GM06990 (cell line): ENCODE measurements around the gene MFSD12.
"Not testable (repeated sequence)": the region's sequence is repeated elsewhere in the genome, so short reads cannot be mapped to it uniquely, and the experiment has no call there.

Experiments used
- DNase-seq: peaks from one replicate; pipeline ENCODE4 v3.0.0-alpha.2; 2011; ENCODE audit not compliant: insufficient read length; ENCODE audit errors: extremely low read depth
- H3K27me3 ChIP-seq: replicated peaks from 2 replicates; pipeline ENCODE4 v1.6.0; 2011; ENCODE audit warnings: low read length; ENCODE audit not compliant: control insufficient read depth, insufficient read depth
- H3K36me3 ChIP-seq: 2 replicates; pipeline ENCODE4 v1.5.1; 2011; ENCODE audit warnings: low read length; ENCODE audit not compliant: control insufficient read depth, insufficient read depth
- H3K4me3 ChIP-seq: replicated peaks from 2 replicates; pipeline ENCODE4 v1.5.1; 2011; ENCODE audit warnings: low read depth, mild to moderate bottlenecking, control low read depth, low read length
- CTCF ChIP-seq: IDR thresholded peaks from 2 replicates; pipeline ENCODE4 v1.5.1; 2011; ENCODE audit warnings: low read length, control low read depth, mild to moderate bottlenecking, inconsistent platforms; ENCODE audit not compliant: insufficient read depth, poor library complexity, severe bottlenecking

MFSD12 gene

DNA sequence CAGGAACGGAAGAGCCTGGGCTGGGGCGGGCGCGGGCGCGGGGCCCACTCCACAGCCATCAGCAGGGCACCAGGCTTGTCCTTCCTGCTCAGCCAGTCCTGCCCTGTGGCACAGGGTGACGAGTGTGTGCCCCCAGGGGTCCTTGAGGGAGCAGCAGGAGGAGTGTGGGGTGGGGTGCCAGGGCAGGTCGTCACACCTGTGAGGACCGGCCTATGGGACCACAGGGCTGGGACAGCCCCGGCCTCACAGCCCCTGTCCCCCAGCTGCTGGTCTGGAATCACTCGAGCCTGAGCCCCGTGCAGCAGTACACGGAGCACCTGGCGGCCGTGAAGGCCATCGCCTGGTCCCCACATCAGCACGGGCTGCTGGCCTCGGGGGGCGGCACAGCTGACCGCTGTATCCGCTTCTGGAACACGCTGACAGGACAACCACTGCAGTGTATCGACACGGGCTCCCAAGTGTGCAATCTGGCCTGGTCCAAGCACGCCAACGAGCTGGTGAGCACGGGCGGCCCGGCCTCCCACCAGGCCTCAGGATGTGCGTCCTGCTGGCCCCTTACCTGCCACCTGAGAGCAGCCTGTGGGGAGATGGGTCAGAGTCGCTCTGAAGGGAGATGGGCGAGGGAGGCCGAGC lies 25.1 kb downstream of the MFSD12 start:
- peaks cover 38% of the 10 kb centered on the region for H3K36me3 ChIP-seq
- TF ChIP-seq CTCF = no peak
- no peaks in the 10 kb centered on the region for H3K27me3 ChIP-seq
- H3K4me3 ChIP-seq = no peak overlapping the region
- no peak for DNase-seq

DNA sequence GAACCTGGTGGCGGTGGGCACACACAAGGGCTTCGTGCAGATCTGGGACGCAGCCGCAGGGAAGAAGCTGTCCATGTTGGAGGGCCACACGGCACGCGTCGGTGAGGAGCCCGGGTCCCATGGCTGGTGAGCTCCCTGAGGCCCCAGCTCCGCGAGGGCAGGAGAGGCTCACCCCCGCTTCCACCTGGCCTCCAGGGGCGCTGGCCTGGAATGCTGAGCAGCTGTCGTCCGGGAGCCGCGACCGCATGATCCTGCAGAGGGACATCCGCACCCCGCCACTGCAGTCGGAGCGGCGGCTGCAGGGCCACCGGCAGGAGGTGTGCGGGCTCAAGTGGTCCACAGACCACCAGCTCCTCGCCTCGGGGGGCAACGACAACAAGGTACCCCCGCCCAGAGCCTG lies 25.7 kb downstream of the MFSD12 start:
- peaks cover 43% of the 10 kb centered on the region for H3K36me3 ChIP-seq
- H3K27me3 ChIP-seq = no peaks in the 10 kb centered on the region
- no peak for TF ChIP-seq CTCF
- DNase-seq = no peak
- no peak overlapping the region for H3K4me3 ChIP-seq

GRCh38 chr19:3530389-3530788 lies 27.0 kb downstream of the MFSD12 start:
- no peak for TF ChIP-seq CTCF
- DNase-seq = no peak
- Histone ChIP-seq H3K36me3 (peaks cover 35% of the 10 kb centered on the region), H3K27me3 (no peaks in the 10 kb centered on the region), H3K4me3 (no peak overlapping the region)

- not testable (repeated sequence) for H3K4me3 ChIP-seq, H3K27me3 ChIP-seq, DNase-seq
- peaks cover 34% of the 10 kb centered on the region for H3K36me3 ChIP-seq
Measured at GRCh38 chr19:3529299-3529698, 28.1 kb downstream of the MFSD12 start.

- no peak for TF ChIP-seq CTCF
- Histone ChIP-seq H3K36me3 (peaks cover 34% of the 10 kb centered on the region), H3K4me3 (no peak overlapping the region), H3K27me3 (no peaks in the 10 kb centered on the region)
- no peak for DNase-seq
Measured at GRCh38 chr19:3528539-3529211, 28.7 kb downstream of the MFSD12 start.

GRCh38 chr19:3528080-3528479 lies 29.3 kb downstream of the MFSD12 start:
- TF ChIP-seq CTCF = no peak
- no peak for DNase-seq
- Histone ChIP-seq H3K27me3 (no peaks in the 10 kb centered on the region), H3K36me3 (peaks cover 34% of the 10 kb centered on the region), H3K4me3 (no peak overlapping the region)
